Effector memory CD4-positive, alpha-beta T cell (primary cell): ENCODE measurements around the gene ADAMTSL5.
"Not testable (repeated sequence)": the region's sequence is repeated elsewhere in the genome, so short reads cannot be mapped to it uniquely, and the experiment has no call there.

Experiments used
- DNase-seq, 3 donors: peaks; one replicate each; pipeline ENCODE4 v3.0.0-alpha.2; 2020
- H3K27ac ChIP-seq: 2 replicates; pipeline ENCODE4 v1.7.0; 2013; ENCODE audit warnings: mild to moderate bottlenecking, low read length, moderate library complexity; ENCODE audit not compliant: insufficient read depth, poor library complexity, severe bottlenecking
- H3K27me3 ChIP-seq: replicated peaks from 2 replicates; pipeline ENCODE4 v1.7.0; 2013; ENCODE audit warnings: mild to moderate bottlenecking, low read length; ENCODE audit not compliant: insufficient read depth, control insufficient read depth, poor library complexity, severe bottlenecking
- H3K36me3 ChIP-seq: 2 replicates; pipeline ENCODE4 v1.7.0; 2013; ENCODE audit warnings: mild to moderate bottlenecking, low read length, moderate library complexity; ENCODE audit not compliant: control insufficient read depth, insufficient read depth
- H3K4me1 ChIP-seq: 2 replicates; pipeline ENCODE4 v1.7.0; 2013; ENCODE audit warnings: low read length, mild to moderate bottlenecking; ENCODE audit not compliant: control insufficient read depth, insufficient read depth, poor library complexity, severe bottlenecking
- H3K4me3 ChIP-seq: 2 replicates; pipeline ENCODE4 v1.7.0; 2013; ENCODE audit warnings: low read length, low read depth, mild to moderate bottlenecking; ENCODE audit not compliant: insufficient read depth, poor library complexity, severe bottlenecking
- H3K9me3 ChIP-seq: 2 replicates; pipeline ENCODE4 v1.7.0; 2013; ENCODE audit warnings: mild to moderate bottlenecking, low read length, moderate library complexity; ENCODE audit not compliant: control insufficient read depth

ADAMTSL5 gene

DNA sequence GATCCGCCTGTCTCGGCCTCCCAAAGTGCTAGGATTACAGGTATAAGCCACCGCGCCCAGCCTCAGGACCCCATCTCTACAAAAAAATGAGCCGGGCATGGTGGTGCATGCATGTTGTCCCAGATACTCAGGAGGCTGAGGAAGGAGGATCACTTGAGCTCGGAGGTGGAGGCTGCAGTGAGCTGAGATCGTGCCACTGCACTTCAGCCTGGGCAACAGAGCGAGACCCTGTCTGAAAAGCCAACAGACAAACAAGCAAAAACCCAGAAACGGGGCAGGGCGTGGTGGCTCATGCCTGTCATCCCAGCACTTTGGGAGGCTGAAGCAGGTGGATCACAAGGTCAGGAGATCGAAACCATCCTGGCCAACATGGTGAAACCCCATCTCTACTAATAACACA is 18.0 kb upstream of the ADAMTSL5 start:
- H3K36me3 ChIP-seq, H3K27me3 ChIP-seq, H3K4me1 ChIP-seq, H3K4me3 ChIP-seq, H3K9me3 ChIP-seq, DNase-seq, H3K27ac ChIP-seq: not testable (repeated sequence)

DNA sequence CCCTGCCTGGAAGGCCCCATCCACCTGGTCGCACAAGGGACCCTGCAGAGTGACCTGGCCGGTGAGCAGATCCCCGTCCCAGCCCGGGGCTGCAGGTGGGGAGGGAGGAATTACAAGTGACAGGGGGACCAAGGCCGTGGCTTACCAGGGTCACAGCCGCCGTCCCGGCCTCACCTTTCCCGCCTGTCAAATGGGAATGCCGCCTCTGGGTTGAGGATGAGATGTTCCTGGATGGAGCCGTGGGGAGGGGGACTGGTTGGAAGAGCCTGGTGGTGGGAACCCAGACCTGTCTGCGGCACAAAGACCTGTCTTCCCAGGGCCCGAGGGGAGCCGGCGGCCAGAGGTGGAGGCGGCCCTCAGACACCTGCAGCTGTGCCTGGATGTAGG is 16.6 kb upstream of the ADAMTSL5 start:
- Histone ChIP-seq H3K27me3 (peaks cover 18% of the 10 kb centered on the region), H3K4me3 (no peak overlapping the region), H3K4me1 (no peaks in the 10 kb centered on the region), H3K36me3 (no peaks in the 10 kb centered on the region), H3K27ac (no peak overlapping the region), H3K9me3 (no peaks in the 10 kb centered on the region)
- DNase-seq: no peak

- H3K36me3 ChIP-seq: no peaks in the 10 kb centered on the region
- H3K4me3 ChIP-seq: no peak overlapping the region
- peaks cover 18% of the 10 kb centered on the region for H3K27me3 ChIP-seq
- no peaks in the 10 kb centered on the region for H3K4me1 ChIP-seq
- DNase-seq: no peak
- H3K9me3 ChIP-seq: no peaks in the 10 kb centered on the region
- no peak overlapping the region for H3K27ac ChIP-seq
Measured at GRCh38 chr19:1528596-1529429, 16.0 kb upstream of the ADAMTSL5 start.

DNA sequence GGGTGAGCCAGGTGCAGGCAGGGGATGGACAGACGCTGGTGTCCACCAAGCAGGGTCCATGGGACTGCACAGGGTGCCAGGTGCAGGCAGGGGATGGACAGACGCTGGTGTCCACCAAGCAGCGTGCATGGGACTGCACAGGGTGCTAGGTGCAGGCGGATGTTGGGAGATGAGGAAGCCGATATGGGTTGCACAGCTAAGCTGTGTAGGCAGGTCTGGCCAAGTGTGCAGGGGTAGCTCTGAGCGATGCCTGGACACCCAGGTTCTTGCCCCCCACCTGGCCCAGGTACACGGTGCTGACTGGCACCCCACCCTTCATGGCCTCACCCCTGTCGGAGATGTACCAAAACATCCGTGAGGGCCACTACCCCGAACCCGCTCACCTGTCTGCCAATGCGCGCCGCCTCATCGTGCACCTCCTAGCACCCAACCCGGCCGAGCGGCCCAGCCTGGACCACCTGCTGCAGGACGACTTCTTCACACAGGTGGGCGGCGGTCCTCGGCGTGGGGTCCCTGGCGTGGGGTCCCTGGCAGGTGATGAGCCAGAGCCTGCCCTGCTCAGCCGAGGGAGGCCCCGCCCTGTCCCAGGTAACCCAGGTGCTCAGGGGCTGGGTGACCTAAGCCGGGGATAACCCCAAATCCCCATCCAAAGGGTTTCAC is 15.0 kb upstream of the ADAMTSL5 start:
- DNase-seq: no peak
- no peak overlapping the region for H3K27ac ChIP-seq
- H3K36me3 ChIP-seq: no peaks in the 10 kb centered on the region
- H3K4me1 ChIP-seq: no peaks in the 10 kb centered on the region
- H3K4me3 ChIP-seq: no peak overlapping the region
- peaks cover 18% of the 10 kb centered on the region for H3K27me3 ChIP-seq
- H3K9me3 ChIP-seq: no peaks in the 10 kb centered on the region

GRCh38 chr19:1526979-1527649 is 14.3 kb upstream of the ADAMTSL5 start:
- H3K4me3 ChIP-seq: no peak overlapping the region
- no peak overlapping the region for H3K27ac ChIP-seq
- no peaks in the 10 kb centered on the region for H3K9me3 ChIP-seq
- H3K4me1 ChIP-seq: no peaks in the 10 kb centered on the region
- no peaks in the 10 kb centered on the region for H3K36me3 ChIP-seq
- peaks cover 18% of the 10 kb centered on the region for H3K27me3 ChIP-seq
- DNase-seq: no peak

DNA sequence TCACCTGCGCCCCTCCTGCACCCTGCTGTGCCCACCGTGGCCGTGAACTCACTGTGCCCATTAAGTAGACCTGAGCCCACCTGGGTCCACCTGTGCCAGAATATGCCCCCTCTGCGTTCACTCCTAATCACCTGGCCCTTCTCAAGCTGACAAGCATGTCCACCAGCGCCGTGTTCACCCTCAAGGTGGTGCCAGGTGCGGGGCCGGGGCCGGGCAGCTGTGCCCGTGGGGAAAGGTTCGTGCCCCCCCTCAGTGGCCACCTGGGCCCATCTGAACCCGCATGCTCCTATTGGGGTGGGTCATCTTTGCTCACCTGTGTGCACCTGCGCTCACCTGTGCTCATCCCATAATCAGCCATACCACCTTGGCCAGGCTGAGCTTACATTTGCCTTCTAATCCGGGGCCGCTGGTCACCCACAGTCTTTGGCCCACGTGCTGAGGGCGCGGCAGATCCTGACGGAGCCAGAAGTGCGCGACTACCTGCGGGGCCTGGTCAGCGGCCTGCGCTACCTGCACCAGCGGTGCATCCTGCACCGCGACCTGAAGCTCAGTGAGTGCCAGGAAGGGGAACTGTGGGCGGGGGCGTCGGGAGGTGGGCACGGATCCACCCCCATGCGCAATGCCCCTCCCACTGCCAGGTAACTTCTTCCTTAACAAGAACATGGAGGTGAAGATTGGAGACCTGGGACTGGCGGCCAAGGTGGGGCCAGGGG is 13.4 kb upstream of the ADAMTSL5 start:
- Histone ChIP-seq H3K4me3 (no peak overlapping the region), H3K9me3 (no peaks in the 10 kb centered on the region), H3K4me1 (no peaks in the 10 kb centered on the region), H3K36me3 (no peaks in the 10 kb centered on the region), H3K27ac (no peak overlapping the region), H3K27me3 (peaks cover 18% of the 10 kb centered on the region)
- no peak for DNase-seq

- no peak overlapping the region for H3K4me3 ChIP-seq
- DNase-seq: no peak
- peaks cover 18% of the 10 kb centered on the region for H3K27me3 ChIP-seq
Measured at GRCh38 chr19:1525343-1525742, 12.5 kb upstream of the ADAMTSL5 start.

GRCh38 chr19:1524972-1525325 is 12.1 kb upstream of the ADAMTSL5 start:
- Histone ChIP-seq H3K4me3 (no peak overlapping the region), H3K27ac (no peak overlapping the region), H3K27me3 (peaks cover 18% of the 10 kb centered on the region), H3K36me3 (no peaks in the 10 kb centered on the region), H3K9me3 (no peaks in the 10 kb centered on the region), H3K4me1 (no peaks in the 10 kb centered on the region)
- no peak for DNase-seq

More at GRCh38 chr19:1525343-1525742, 12.5 kb upstream of the ADAMTSL5 start:
- Histone ChIP-seq H3K4me1 (no peaks in the 10 kb centered on the region), H3K9me3 (no peaks in the 10 kb centered on the region), H3K27ac (no peak overlapping the region), H3K36me3 (no peaks in the 10 kb centered on the region)

GRCh38 chr19:1524287-1524971 is 11.6 kb upstream of the ADAMTSL5 start:
- H3K4me1 ChIP-seq: no peaks in the 10 kb centered on the region
- H3K9me3 ChIP-seq: no peaks in the 10 kb centered on the region
- no peaks in the 10 kb centered on the region for H3K36me3 ChIP-seq
- H3K27me3 ChIP-seq: peaks cover 18% of the 10 kb centered on the region
- no peak overlapping the region for H3K27ac ChIP-seq
- H3K4me3 ChIP-seq: no peak overlapping the region
- DNase-seq: no peak
